Panc1 (cell line): ENCODE data around the gene DROSHA.

Source experiments
- CTCF ChIP-seq: fragments of 450-650 bp; IDR thresholded peaks from 2 replicates; pipeline ENCODE4 v1.5.1; 2017; ENCODE audit warnings: mild to moderate bottlenecking
- POLR2AphosphoS5 ChIP-seq: IDR thresholded peaks from 2 replicates; pipeline ENCODE4 v1.6.1; 2012; ENCODE audit warnings: mild to moderate bottlenecking, low read depth, low read length, moderate library complexity
- REST ChIP-seq, 2 experiments: IDR thresholded peaks; 2 replicates each; pipeline ENCODE4 v1.6.1; 2011 to 2012; ENCODE audit warnings: low read depth in 2 of 2, control low read depth in 1 of 2, low read length in 1 of 2, mild to moderate bottlenecking in 1 of 2, moderate library complexity in 1 of 2; ENCODE audit not compliant: insufficient read depth in 1 of 2
- SIN3A ChIP-seq: IDR thresholded peaks from 2 replicates; pipeline ENCODE4 v1.6.1; 2012; ENCODE audit warnings: low read depth, mild to moderate bottlenecking, low read length, moderate library complexity, borderline replicate concordance; ENCODE audit not compliant: insufficient read depth
- TCF7L2 ChIP-seq: IDR thresholded peaks from 2 replicates; pipeline ENCODE4 v1.6.1; 2011; ENCODE audit warnings: mild to moderate bottlenecking, low read depth, low read length, inconsistent platforms

GRCh38 chr5:31452314-31452713 is 79.6 kb downstream of the DROSHA start:
- TF ChIP-seq CTCF (no peak), REST (IDR thresholded peaks at IDR 0.05; ENCODE audit: insufficient read depth in 1 of 2, low read depth in 2 of 2, low read length in 1 of 2) (no peak), SIN3A (no peak), POLR2AphosphoS5 (no peak), TCF7L2 (no peak)
